ENCODE data around the gene TXNDC8. TPM values are rescaled to one million over a fixed set of nuclear protein-coding genes. Genes with fewer than 3 reads are reported as not detected.
"Not testable (repeated sequence)": the region's sequence is repeated elsewhere in the genome, so short reads cannot be mapped to it uniquely, and the experiment has no call there.

TXNDC8 gene
- total RNA-seq = not detected

GRCh38 chr9:110337727-110338126, at the start of gene TXNDC8:
Gene TXNDC8 (minus strand): TSS chr9:110337863.
- FAIRE-seq = no peak
- no peak for DNase-seq (ENCODE audit: low spot score in 2 of 2)

DNA sequence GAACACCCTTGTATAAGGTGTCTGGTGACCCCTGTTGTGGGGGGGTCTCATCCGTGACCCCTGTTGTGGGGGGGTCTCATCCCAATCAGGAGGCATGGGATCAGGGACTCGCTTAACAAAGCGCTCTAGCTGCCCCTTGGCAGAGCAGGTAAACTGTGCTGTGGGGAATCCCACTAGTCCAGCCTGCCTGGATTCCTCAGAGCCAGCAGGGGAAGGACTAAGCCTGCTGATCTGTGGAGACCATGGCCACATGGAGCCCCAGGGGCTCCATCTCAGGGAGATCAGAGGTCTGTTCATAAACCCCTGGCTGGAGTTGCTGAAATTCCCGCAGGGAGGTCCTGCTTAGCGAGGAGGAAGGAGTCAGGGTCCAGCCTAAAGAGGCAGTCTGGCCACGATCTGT, 45.8 kb upstream of the TXNDC8 start:
- FAIRE-seq (no peak), DNase-seq (ENCODE audit: low spot score in 2 of 2) (no peak)

DNA sequence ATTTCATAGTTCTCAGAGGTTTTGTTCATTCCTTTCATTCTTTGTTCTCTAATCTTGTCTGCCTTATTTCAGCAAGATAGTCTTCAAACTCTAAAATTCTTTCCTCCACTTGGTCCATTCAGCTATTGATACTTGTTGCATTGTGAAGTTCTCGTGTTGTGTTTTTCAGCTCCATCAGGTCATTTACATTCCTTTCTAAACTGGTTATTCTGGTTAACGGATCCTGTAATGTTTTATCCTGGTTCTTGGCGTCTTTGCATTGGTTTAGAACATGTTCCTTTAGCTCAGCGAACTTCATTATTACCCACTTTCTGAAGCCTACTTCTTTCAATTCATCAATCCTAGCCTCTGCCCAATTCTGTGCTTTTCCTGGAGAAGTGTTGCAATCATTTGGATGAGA, 45.1 kb upstream of the TXNDC8 start:
- FAIRE-seq = no peak
- DNase-seq (ENCODE audit: low spot score in 2 of 2) = no peak

- FAIRE-seq (no peak), DNase-seq (ENCODE audit: low spot score in 2 of 2) (no peak)
Measured at GRCh38 chr9:110371411-110372007, 33.8 kb upstream of the TXNDC8 start.

DNA sequence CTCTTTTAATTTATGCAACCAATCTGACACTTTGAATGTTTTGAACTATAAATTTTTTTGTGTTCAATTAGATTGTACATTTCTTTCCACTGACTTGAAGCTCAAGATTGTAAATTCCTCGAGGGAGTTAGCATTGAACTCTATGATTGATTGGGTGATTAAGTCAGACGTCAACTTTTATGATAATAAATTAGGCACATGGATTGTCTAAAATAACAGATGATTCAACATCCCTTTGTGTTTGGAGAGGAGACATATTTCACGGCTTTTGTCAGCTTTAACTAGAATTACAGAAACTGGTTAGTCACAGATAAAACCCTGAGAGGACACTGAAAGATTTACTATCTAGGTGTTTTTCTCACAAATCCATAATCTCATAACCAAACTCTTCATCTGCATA, 32.7 kb upstream of the TXNDC8 start:
- no peak for DNase-seq (ENCODE audit: low spot score in 2 of 2)
- no peak for FAIRE-seq

DNA sequence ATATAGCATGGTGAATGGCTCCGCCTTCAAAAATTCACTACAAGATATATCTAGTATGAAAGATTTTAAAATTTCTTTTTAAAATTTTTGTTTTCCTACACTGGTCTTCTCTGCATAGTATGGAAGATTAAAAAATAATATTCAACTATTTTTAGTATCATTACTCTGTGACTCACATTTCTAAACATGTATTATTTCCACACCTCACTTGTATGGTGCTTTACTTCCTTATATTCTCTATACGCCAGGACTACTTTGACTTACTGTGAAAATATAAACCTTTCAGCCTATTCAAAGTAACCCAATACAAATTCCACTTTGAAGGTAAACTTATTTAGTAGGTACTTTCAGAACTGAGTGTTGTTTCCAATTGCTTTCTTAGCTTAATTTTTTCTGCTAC, 26.8 kb upstream of the TXNDC8 start:
- FAIRE-seq (no peak), DNase-seq (ENCODE audit: low spot score in 2 of 2) (no peak)

DNA sequence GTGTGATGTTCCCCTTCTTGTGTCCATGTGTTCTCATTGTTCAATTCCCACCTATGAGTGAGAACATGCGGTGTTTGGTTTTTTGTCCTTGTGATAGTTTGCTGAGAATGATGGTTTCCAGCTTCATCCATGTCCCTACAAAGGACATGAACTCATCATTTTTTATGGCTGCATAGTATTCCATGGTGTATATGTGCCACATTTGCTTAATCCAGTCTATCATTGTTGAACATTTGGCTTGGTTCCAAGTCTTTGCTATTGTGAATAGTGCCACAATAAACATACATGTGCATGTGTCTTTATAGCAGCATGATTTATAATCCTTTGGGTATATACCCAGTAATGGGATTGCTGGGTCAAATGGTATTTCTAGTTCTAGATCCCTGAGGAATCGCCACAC, 21.3 kb upstream of the TXNDC8 start:
- not testable (repeated sequence) for DNase-seq (ENCODE audit: low spot score in 2 of 2); FAIRE-seq

GRCh38 chr9:110357505-110357904, 19.8 kb upstream of the TXNDC8 start:
- FAIRE-seq (no peak), DNase-seq (ENCODE audit: low spot score in 2 of 2) (no peak)

DNA sequence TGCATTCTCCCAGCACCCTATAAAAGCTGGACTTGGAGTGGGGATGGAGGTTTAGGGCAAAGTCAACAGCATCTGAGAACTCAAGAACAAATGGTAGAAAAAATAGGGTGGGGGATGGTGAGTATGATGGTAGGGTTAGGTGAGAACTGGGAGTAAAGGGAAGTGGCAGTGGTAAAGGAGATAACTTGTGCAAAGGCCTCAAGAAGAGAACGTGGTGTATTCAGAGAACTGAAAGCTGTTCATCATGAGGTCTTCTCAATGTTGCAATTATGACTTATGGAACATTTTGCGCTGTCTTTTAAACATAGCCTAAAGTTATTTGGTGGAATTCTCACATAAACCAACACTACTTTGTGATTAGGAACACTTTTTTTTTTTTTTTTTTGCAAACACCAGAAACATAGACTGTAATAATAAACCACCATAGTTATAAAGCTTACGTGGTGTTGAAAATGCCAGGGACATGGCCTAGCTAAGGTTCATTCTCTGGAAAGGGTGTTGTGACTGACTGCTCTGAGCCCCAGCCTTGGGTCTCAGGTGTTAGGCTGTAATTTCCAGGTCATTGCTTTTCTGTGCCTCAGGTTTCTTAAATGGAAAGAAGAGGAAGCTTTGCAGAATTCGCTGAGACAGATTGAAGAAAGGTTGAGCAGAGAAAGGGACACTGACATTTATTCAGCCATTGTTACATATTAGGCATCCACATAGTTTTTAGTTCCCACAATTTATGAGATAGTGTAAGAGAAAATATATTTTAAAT, 19.2 kb upstream of the TXNDC8 start:
- FAIRE-seq = no peak

DNA sequence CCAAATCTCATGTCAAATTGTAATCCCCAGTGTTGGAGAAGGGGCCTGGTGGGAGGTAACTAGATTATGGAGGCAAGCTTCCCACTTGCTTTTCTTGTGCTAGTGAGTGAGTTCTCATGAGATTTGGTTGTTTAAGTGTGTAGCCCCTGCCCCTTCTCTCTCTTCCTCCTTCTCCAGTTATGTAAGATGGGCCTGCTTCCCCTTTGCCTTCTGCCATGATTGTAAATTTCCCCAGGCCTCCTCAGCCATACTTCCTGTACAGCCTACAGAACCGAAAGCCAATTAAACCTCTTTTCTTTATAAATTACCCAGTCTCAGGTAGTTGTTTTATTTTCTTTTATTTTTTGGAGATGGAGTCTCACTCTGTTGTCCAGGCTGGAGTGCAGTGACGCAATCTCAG, 18.2 kb upstream of the TXNDC8 start:
- FAIRE-seq = no peak
- DNase-seq (ENCODE audit: low spot score in 2 of 2) = no peak

More for the DNA sequence above, 19.2 kb upstream of the TXNDC8 start:
- no peak for DNase-seq (ENCODE audit: low spot score in 2 of 2)

DNA sequence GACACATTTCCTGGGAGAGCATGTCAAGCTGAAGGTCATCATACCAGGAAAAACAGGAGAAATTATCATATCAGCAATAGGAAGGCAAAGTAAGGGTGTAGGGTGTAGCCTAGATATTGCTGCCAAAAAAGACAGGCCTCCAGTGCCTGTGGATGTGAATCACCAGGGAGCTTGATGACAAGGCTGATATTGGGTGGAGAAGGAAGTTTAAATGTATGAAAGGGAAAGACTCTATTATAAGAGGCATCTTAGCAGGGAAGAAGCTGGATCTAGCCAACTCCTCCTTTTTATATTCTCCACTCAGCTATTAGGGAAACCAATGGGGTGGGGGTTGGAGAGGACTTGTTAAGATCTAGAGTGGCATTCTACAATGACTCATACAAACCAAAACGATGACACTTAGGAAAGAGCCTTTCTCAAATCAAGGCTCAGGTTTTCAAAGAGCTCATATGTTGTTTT, 13.4 kb upstream of the TXNDC8 start:
- no peak for FAIRE-seq
- DNase-seq (ENCODE audit: low spot score in 2 of 2) = peak in 1 of 2 donors; percentile 8

DNA sequence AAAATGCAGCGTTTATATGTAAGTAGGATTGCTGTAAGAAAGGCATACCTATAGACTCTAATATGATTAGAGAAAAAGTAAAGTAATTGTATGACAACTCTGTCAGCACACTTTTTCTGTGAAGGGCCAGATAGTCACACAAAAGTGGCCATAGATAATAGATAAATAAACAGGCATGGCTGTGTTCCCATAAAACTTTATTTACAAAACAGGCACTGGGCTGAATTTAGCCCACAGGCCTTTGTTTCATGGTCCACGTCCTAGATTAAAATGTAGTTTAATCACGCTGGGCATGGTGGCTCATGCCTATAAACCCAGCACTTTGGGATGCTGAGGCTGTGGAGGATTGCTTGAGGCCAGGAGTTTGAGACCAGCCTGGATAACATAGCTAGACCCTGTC, 8.7 kb upstream of the TXNDC8 start:
- DNase-seq (ENCODE audit: low spot score in 2 of 2) (no peak), FAIRE-seq (no peak)

- no peak for DNase-seq (ENCODE audit: low spot score in 2 of 2)
- FAIRE-seq = no peak
Measured at GRCh38 chr9:110344821-110345220, 7.2 kb upstream of the TXNDC8 start.

DNA sequence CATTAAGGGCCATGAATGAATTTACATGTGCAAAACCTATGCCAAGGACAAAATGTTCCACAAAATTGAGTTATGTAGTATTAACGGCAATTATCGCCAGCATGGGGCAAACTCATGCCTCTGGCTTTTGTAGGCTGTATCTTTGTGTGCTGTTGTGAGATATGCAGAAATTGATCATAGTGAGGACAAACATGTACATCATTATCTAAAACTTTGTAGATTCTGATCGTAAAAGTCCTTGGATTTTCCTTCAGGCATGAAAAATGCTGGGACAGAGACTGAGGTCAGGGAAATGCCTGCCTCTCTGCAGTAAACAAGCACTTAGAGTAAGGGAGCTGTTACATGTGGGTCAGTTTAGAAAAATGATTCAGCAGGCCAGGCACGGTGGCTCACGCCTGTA, 5.9 kb upstream of the TXNDC8 start:
- no peak for FAIRE-seq
- DNase-seq (ENCODE audit: low spot score in 2 of 2) = no peak

DNA sequence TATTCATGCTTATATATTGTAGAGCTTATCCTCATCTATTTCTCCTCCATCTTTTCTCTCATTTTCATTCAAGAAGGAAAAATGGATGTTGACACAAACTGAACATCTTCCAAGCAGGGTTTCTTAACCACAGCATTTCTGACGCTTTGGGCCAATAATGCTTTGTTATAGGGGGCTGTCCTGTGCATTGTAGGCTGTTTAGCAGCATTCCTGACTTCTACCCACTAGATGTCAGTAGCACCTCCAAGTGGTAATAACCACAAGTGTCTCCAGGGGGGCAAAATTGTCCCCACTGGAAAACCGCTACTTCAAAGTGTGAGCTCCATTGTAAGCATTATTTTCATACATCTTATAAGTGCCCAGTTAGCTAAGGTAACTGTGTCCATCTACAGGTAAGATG, 2.6 kb upstream of the TXNDC8 start:
- FAIRE-seq (no peak), DNase-seq (ENCODE audit: low spot score in 2 of 2) (no peak)

GRCh38 chr9:110338143-110338542, 480 bp upstream of the TXNDC8 start:
- no peak for DNase-seq (ENCODE audit: low spot score in 2 of 2)
- FAIRE-seq = no peak

DNA sequence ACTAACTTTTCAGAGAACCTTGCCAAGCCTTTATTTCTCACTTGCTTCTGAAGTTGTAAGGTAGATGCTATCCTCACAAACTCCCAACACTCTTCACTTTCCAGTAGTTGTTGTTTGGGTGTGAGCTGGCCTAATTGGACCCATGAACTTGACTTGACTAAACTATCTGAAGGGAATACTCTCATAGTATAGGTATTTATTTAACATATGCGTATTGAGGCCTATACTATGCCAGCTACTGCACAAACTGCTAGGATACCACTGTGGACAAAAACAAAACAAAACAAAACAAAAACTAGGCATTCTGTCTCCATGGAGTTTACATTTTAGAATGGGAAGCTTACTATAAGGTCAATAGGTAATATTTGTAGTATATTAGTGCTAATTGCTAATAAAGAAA, 1.3 kb downstream of the TXNDC8 start:
- FAIRE-seq (no peak), DNase-seq (ENCODE audit: low spot score in 2 of 2) (no peak)

GRCh38 chr9:110334871-110335270, 2.8 kb downstream of the TXNDC8 start:
- FAIRE-seq (no peak), DNase-seq (ENCODE audit: low spot score in 2 of 2) (no peak)

DNA sequence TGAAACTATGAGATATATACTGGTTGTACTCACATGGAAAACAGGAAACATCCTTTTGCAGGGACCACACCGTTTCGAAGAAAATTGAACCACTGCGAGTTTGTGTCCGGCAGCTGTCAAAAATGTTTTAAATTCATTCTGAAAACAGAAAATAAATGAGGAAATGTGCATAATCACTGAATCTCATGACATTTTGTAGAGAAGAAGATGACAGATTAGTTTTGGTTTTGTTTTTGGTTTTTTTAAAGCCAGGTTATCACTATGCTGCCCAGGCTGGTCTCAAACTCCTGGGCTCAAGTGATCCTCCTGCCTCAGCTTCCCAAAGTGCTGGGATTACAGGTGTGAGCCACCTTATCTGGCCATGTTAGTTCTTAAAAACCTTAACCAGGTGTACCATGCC, 3.5 kb downstream of the TXNDC8 start:
- FAIRE-seq (no peak), DNase-seq (ENCODE audit: low spot score in 2 of 2) (no peak)

- FAIRE-seq = no peak
- no peak for DNase-seq (ENCODE audit: low spot score in 2 of 2)
Measured at GRCh38 chr9:110332766-110333165, 4.9 kb downstream of the TXNDC8 start.

GRCh38 chr9:110330484-110331105, 7.1 kb downstream of the TXNDC8 start:
- FAIRE-seq = no peak
- DNase-seq (ENCODE audit: low spot score in 2 of 2) = no peak
